Measurements from ENCODE around the gene B9D2.
"Not testable (repeated sequence)": the region's sequence is repeated elsewhere in the genome, so short reads cannot be mapped to it uniquely, and the experiment has no call there.

B9D2 gene, protein sequence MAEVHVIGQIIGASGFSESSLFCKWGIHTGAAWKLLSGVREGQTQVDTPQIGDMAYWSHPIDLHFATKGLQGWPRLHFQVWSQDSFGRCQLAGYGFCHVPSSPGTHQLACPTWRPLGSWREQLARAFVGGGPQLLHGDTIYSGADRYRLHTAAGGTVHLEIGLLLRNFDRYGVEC

DNA sequence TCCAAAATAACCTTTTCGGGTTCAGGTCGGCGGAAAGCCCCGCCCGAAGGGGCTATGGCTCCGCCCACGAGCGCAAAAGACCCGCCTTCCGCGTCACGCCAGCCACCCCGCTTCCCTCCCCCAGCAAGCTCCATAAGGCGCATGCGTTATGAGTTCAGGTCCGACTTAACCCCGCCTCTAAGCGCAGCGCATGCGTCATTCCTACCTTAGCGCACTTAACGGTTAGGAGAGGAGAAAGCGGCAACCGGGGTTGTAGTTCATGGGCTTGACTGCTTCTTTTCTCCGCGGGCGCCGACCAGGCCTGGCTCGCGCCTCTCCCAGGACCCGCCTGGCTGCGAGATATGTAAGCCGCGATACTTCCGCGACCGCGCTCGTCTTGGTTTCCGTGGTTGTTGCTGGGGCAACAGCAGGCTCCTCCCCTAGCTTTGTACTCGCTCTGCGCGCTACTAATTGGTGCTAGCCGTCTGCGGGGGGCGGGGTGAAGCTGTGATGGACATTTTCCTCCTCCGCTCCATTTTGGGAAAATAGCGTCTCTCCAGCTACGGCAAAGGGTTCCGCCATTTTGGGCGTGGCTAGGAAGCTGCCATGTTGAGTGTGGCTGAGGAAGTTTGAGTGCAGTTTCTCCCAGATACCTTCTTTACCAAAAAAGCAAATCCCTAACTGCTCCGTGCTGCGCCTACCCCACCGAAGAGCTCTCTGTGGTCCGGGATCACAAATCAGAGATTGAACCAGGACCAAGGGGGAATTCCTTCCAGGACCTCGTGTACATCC, at the start of gene B9D2:
Gene B9D2, minus strand, starts transcription at position 397 of the 771 bp plus-strand sequence. CDS start 630 bp downstream, outside the sequence.
- DNase-seq, result peak; percentile 99

DNA sequence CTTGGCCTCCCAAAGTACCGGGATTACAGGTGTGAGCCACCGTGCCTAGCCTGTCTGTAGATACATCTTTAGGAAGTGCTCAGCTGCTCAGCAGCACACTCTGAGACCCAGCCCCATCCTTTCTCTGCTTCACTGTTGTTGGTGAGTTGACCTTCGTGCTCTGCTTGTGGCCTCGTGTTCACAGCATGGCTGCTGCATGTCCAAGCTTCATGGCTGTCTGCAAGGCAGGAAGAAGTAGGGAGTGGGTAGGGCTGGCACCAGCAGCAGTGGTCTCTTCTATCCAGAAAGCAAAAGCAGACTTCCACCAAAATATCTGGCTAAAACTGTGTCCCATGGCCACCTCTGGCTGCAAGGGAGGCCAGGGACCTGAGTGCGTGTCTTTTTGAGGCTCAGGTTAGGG, 49.0 kb upstream of the B9D2 start:
- DNase-seq, result no peak

DNA sequence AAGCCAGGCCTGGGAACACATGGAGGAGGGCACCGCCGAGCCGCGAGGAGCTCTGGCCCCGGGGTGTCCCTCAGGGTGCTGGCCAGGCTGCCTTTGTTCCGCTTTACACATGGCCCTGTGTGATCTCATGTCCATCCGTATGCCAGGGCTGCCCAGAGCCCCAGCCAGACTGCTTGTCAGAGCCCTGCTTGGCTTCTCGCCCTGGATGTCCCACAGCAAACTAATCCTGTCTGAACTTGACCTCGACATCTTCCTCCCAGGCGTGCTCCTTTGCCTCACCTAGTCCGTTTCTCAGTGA, 48.0 kb upstream of the B9D2 start:
- no peak for DNase-seq

DNA sequence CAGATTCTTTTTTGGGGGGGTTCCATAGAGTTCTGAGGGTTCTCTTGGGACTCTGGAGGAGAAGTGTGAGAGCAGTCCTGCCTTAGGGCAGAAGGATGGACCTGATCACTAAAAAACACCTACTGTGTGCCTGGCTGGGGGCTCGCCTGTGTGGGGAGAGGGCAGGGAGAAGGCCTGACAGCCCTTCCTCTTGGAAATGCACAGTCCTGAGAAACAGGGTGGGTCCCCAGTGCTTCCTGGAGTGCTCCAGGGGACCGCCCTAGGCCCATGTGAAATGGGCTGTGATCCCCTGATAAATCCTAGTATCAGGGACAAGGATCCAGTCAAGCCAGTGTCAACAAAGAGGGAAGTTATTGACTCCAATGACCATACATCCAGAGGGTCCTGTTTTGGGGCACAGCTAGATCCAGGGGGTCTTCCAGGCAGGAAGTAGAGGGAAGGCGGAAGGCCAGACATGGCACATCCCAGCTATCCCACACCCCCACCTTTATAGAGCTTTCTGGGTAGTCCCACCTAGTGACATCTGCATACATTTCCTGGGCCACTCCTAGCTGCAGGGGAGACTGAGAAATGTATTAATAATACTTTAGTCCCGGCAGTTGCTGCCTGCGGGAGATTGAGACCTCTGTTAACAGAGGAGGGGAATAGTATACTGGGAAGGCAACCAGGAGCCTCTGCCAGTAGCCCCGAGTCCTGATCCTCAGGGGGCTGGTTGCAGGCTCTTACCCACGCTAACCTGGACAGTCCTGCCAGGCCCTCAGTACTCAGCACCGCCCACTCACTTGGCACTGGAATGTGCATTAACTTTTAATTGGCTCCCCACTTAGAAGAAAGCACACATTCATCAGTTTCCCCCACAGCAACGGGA, 47.4 kb upstream of the B9D2 start:
- DNase-seq, result no peak

DNA sequence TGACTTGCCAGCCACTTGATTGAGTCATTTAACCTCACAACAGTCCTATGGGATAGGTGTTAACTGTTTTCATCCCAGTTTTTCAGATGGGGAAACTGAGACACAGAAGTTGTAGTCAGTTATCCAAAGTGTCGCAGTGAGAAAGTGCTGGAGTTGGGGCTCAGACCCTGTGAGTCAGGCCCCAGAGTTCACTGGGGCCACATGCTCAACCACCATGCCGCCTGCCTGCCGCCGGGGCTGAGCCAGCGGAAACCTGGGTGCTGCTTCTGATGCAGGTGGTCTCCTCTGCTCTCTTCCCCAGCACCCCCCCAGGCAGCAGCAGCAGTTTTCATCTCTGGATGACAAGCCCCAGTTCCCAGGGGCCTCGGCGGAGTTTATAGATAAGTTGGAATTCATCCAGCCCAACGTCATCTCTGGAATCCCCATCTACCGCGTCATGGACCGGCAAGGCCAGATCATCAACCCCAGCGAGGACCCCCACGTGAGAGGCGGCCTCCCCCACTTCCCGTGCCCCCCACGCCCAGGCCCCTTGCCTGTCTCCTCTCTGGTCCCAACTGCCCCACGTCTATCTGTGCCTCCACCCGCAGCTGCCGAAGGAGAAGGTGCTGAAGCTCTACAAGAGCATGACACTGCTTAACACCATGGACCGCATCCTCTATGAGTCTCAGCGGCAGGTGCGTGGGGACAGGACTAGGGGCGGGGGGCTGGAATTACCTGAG, 46.5 kb upstream of the B9D2 start:
- DNase-seq, result no peak

DNA sequence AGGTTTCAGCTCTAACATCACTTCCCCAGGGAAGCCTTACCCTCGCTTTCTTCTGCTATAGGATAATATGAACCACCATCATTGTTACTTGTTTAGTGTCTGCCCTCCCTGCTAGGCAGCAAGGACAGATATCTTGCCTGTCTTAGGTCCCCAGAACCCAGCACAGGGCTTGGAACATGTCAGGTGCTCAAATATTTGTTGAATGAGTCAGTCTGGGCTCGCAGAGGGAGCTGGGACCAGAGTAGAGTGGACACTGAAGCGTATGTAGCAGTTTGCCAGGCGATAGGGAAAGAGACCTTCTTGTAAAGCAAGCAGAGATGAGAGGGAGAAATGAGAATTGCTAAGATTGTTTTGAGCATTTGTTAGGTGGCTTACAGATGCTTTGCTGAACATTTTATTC, 45.3 kb upstream of the B9D2 start:
- DNase-seq, result no peak

DNA sequence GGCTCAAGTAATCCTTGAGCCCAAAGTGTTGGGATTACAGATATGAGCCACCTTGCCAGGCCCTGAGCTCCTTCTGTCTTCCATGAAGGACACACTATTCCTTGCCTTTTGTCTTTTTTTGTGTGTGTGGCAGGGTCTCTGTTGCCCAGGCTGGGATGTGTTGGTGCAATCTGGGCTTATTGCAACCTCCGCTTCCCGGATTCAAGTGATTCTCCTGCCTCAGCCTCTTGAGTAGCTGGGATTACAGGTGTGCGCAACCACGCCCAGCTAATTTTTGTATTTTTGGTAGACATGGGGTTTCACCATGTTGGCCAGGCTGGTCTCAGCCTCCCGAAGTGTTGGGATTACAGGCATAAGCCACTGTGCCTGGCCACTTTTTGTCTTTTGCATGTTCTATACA, 44.9 kb upstream of the B9D2 start:
- not testable (repeated sequence) for DNase-seq

DNA sequence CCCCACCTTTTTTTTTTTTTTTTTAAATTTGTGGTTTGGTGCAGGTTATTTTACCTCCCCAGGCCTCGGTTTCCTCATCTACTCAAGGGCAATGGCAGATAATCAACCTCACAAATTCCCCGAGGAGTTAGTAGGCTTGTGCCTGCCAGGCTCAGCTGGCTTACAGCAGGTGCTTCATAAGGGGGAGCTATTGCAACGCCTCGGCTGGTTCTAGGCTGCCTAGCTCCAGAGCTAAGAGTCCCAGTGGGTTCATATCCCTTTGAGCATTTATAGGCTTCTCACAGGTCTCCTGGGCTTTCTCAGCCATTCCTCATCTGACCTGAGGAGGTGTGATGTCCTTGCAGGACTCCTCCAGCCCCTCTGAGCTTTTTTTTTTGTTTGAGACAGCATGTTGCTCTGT, 44.3 kb upstream of the B9D2 start:
- DNase-seq, result no peak

DNA sequence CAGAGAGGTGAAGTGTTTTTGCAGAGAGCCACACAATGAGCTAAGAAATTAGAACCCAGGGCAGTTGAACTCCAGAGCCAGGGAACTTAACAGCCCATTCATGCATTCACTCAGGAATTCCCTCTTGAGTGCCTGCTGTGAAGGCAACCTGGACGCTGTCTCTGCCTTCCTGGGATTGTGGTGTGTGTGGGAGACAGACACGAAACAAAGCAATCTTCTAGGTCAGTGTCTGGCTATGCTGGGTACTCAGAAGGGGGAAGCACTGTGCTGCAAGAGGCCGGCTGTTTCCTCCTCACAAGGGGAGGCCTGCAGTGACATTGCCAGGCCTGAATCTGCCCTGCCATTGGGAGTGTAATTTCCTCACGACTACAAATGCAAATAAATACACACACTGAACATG, 43.3 kb upstream of the B9D2 start:
- DNase-seq, result no peak

DNA sequence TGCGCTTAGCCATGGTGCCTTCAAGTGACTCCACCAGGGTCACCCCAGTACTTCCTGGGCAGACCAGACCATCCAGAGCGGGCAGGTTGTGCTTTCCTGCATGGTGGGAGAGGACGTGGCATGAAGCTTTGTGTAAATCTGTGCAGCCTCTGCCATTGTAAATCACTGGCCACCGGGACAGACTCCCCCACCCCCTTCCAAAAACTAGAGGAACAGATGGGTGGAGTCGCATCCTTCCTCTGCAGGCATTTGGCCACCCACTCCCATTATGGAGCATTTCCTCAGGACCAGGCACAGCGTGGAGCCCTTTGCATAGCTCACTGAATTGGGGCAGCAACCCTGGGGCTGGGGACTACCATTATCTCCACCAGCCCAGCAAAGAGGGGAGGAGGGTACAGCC, 41.8 kb upstream of the B9D2 start:
- no peak for DNase-seq

DNA sequence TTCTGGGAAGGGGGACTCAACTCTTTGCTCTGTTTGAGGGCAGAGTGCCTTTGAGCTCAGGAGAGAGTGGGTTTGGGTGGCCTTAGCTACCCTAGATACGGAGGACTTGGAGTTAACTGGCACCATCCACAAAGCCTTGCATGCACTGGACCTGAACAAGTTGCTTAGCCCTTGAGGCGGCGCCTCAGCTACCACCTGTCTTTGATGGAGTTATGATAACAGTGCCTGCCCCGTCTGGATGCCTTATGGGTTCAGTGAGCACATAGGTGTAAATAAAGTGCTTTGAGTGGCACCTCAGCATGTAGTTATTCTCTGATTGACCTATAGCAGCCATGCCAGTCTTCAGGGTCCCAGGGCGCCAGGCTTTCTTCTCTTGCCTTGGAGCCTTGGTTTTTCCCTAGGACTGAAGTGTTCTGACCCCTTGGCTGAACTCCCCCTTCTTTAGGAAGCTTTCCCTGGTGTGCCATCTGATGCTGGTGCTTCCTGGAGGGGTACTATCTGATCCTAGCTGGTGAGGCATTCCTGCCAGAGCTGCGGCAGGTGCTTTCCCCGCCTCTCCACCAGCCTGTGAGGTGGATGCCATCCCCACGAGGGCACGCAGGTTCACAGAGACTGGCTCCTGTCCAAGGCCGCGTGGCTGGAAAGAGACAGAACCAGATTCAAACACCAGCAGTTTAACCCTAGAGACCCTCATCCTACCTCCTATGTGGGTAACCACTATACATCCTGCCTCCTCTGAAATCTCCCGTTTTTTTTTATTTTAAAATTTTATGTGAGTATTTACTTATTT, 39.4 kb upstream of the B9D2 start:
- no peak for DNase-seq

DNA sequence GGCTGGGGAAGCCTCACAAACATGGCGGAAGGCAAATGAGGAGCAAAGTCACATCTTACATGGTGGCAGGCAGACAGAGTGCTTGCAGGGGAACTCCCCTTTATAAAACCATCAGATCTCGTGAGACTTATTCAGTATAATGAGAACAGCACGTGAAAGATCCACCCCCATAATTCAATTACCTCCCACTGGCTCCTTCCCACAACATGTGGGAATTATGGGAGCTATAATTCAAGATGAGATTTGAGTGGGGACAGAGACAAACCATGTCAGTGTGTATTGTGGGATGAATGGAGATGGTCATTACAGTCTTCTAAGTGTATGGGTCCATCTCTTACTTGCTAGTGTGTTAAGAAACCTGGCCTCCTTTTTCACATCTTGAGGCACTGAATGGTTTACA, 38.1 kb upstream of the B9D2 start:
- no peak for DNase-seq

DNA sequence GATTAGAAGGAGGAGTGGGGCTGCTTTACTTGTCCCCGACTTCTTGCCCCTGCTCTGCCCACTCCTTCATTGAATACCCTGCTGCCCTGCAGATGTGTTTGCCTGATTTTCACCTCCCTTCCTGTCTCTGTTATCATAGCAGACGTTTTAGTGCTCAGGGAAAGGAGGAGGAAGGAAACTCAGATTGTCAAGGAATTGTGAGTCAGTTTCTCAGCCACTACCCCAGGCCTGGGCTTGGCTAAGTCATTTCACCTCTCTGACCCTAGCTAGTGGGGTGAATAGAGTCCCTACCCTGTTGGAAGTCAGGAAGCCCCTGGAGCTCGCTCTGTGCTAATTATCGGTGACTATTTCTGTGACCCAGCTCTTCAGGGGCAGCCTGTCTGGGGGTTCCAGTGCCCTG, 37.5 kb upstream of the B9D2 start:
- no peak for DNase-seq

DNA sequence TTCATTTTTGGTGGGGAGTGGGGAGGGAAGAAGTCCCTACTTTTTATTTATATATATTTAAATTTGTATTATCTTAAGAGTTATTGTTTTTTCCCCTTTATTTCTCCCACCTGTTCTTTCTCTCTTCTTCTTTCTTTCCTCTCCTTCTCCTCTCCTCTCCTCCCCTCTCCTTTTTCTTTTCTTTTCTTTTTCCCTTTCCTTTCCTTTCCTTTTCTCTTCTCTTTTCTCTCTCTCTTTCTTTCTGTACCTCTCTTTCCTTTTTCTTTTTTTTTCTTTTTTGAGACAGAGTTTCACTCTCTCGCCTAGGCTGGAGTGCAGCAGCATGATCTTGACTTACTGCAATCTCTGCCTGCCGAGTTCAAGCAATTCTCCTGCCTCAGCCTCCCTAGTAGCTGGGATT, 35.6 kb upstream of the B9D2 start:
- DNase-seq, result no peak

DNA sequence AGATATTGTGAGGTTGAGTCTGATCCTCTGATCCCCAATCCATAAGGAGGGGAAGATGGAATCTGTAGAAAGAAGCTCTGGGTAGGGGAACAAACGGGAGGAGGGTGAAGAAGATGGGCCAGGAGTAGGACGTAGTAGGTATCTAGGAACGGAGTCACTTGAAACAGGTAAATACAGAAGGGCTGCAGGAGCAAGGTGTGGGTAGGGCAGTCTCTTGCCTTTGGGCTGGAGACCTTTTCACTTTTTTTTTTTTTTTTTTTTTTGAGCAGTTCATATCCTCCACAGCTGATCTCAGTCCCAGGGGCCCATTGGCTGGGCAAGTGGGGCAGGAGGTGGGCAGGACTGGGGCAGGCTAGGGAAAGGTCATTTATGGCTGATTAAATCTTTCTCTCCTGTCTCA, 35.1 kb upstream of the B9D2 start:
- DNase-seq, result no peak

DNA sequence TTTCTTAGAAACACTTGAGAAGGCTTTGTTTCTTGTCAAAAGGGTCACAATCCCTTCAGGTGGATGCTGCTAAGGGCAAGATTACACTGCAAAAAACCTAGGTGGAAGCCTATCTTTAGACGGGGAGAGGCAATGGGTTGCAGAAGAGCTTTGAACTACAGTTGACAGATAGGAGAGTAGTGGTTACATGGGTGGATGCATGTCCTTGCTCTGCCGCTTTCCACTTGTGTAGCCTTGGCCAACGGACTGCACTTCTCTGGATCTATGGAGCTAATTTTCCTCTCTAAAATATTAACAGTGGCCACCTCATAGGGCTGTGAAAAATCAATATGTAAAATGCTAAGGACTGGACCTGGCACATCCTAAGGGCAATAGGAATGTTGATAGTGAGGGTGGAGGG, 34.6 kb upstream of the B9D2 start:
- DNase-seq, result no peak

DNA sequence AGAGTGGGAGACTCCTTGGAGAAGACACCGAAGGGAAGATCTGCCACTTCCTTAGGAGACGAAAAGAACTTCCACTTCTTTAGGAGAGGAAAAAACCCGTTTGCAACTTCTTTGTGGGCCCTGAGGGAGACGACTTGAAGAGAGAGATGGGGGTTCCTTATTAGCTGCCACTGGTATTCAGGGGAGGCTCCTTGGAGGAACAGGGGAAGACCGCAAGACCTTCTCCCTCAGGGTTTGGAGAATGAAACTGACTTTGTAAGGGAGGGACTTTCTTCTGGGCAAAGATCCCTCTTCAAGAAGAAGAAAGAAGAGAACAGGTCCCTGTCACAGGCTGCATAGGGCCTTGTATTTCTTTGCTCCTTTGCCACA, 34.1 kb upstream of the B9D2 start:
- DNase-seq, result no peak

DNA sequence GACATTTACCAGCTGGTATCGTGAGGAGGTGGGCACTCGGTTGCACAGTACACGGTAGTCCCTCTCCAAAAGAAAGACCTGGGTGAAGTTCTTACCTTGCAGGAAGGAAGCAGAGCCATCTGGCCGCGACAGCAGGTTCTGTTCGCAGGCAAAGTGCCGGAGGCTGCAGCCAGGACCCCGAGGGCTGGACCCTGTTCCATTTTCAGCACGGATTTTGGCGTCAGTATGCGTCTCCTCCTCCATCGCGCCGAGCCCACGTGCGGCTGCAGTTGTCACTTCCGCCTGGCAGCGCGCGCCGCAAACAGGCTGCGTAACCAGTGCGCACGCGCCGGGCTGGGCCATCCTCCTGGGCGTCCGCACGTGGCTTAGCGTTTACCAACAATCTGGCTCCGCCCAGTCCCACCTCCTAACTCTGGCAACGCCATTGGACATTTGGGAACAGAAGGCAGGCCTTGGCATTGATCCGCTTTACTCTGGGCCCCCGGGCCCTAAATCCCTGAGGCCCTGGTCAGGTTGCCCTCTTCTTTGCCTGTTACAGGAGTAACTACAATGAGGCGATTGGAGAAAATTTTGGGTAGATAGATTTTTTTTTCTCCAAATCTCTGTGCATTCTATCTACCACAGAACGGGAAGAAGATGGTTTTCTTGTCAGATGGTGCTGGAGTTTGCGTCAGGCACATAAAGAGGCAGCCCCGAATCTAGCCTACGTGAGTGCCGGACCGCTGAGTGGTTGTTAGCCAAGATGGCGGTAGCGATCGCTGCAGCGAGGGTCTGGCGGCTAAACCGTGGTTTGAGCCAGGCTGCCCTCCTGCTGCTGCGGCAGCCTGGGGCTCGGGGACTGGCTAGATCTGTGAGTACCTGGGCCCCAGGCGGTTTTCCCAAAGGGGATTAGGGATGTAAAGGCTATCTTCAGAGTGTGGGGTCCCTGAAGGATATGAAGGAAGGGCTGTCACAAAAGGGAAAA, 33.4 kb upstream of the B9D2 start, which contains the start of the genes BCKDHA and EXOSC5:
Gene BCKDHA, plus strand, starts transcription at position 733 of the 964 bp plus-strand sequence. Its CDS starts 10 bp downstream, at position 743.
Gene EXOSC5, minus strand, starts transcription at position 274 of the 964 bp plus-strand sequence. Its CDS starts 31 bp downstream, at position 243.
- DNase-seq, result peak; percentile 100

DNA sequence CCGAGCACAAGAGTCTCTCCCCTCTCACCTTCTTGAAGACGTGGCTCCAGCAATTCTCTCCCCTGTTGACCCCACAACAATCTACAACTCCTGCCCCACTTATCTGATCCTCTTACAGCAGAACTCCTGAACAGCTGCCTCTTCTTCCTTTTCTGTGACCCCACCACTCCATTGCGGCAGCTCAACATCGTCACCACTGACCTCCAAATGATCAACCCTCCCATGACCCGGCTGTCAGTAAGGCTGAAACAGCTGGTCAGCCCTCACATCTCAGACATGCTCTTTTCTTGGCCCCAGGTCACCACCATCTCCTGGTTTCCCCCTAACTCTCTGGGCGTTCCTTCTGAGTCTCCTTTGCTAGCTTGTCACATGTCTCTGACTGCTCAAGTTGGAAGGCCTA, 31.4 kb upstream of the B9D2 start:
- no peak for DNase-seq

DNA sequence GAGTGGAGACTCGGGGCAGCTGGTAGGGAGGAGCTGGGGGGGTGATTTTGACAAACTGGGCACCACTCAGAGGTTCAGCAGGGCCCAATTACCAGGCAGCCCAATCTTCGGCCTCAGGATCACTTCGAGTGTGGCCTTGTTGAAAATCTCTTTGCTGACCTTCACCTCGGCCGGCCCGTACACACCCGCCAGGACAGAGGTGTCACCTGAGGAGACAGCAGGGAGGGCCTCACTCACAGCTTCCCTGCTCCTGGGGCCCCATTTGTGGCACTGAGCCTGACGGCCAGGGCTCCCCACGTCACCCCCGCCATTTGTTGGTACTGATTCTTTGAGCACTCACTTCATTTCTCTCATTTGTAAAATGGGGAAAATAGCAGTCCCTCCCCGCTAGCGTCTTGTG, 28.8 kb upstream of the B9D2 start:
- DNase-seq, result no peak

DNA sequence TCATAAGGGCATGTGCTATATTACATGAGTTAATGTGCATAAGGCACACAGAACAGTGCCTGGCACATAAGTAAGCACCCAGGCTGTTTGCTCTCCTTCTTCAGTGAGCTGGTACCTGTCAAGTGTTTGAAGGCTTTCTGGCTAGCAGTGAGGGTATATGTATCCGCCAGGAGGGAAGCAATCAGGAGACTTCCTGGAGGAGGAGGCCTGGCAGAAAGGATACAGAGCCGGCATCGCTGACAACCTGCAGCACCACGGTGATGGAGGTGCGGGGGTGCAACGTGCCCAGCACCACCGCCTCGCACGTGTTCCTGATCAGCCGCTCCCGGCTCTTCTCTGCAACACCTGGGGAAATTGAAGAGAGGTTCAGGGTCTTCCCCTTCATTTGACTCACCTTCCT, 27.7 kb upstream of the B9D2 start:
- DNase-seq, result no peak
